ENCODE data around the gene DAW1.

- TF ChIP-seq CTCF (IDR thresholded peaks at IDR 0.05; ENCODE audit: low read depth, low read length) (no peak), EZH2phosphoT487 (IDR thresholded peaks at IDR 0.05; ENCODE audit: low read depth) (no peak)
Observed at GRCh38 chr2:227908266-227909054, 37.0 kb downstream of the DAW1 start.
